ENCODE measurements around the gene TSKS. TPM values are rescaled to one million over a fixed set of nuclear protein-coding genes. Genes with fewer than 3 reads are reported as not detected.
A peak's percentile ranks its signal among the peaks of the same experiment; 100 is the strongest.

TSKS gene, protein sequence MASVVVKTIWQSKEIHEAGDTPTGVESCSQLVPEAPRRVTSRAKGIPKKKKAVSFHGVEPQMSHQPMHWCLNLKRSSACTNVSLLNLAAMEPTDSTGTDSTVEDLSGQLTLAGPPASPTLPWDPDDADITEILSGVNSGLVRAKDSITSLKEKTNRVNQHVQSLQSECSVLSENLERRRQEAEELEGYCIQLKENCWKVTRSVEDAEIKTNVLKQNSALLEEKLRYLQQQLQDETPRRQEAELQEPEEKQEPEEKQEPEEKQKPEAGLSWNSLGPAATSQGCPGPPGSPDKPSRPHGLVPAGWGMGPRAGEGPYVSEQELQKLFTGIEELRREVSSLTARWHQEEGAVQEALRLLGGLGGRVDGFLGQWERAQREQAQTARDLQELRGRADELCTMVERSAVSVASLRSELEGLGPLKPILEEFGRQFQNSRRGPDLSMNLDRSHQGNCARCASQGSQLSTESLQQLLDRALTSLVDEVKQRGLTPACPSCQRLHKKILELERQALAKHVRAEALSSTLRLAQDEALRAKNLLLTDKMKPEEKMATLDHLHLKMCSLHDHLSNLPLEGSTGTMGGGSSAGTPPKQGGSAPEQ
- total RNA-seq (ENCODE audit: low replicate concordance), result not detected in 2 replicates
- long read RNA-seq, result 0 reads

DNA sequence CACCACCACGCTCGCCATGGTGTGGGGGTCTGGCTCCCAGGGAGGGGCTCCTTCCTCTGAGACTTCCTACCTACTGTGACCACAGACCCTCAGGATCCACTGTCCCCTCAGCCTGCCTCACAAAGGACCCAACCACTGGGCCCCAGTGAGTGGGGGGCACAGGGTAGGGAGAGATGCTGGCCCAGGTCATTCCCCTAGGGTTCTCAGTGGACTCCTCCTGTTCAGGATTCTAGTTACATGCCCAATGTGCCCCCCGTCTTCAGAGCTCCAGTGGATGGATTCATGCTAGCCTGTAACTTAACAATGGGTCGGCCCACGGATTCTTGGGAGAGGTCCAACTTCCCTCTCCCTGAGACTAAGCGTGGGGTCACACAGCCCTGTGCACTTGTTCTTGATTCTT is at the start of gene TSKS:
Gene TSKS (minus strand): TSS at position 77 of the 400 bp plus-strand sequence. CDS start 59 bp downstream, at position 18.
- TF ChIP-seq, protein P1, sequence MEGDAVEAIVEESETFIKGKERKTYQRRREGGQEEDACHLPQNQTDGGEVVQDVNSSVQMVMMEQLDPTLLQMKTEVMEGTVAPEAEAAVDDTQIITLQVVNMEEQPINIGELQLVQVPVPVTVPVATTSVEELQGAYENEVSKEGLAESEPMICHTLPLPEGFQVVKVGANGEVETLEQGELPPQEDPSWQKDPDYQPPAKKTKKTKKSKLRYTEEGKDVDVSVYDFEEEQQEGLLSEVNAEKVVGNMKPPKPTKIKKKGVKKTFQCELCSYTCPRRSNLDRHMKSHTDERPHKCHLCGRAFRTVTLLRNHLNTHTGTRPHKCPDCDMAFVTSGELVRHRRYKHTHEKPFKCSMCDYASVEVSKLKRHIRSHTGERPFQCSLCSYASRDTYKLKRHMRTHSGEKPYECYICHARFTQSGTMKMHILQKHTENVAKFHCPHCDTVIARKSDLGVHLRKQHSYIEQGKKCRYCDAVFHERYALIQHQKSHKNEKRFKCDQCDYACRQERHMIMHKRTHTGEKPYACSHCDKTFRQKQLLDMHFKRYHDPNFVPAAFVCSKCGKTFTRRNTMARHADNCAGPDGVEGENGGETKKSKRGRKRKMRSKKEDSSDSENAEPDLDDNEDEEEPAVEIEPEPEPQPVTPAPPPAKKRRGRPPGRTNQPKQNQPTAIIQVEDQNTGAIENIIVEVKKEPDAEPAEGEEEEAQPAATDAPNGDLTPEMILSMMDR (conservative IDR thresholded peaks at IDR 0.05), result no peak
- H3K36me3 Mint-ChIP-seq, result no peaks in the 10 kb centered on the region
- peak within 1 kb of the TSS; percentile 57 for H3K27ac Mint-ChIP-seq
- peaks cover 18% of the 10 kb centered on the region for H3K4me1 Mint-ChIP-seq (ENCODE audit: unreplicated experiment)
- DNase-seq (ENCODE audit: extremely low spot score, unreplicated experiment), result no peak
- H3K9me3 Mint-ChIP-seq, result no peaks in the 10 kb centered on the region
- H3K4me3 Mint-ChIP-seq, result no peak within 1 kb of the TSS
- H3K27me3 Mint-ChIP-seq, result peaks cover 3% of the 10 kb centered on the region

GRCh38 chr19:49812452-49812996 is 49.4 kb upstream of the TSKS start:
- no peak for DNase-seq (ENCODE audit: extremely low spot score, unreplicated experiment)
- TF ChIP-seq, protein P1 (conservative IDR thresholded peaks at IDR 0.05), result no peak
- peaks cover 26% of the 10 kb centered on the region for H3K4me1 Mint-ChIP-seq (ENCODE audit: unreplicated experiment)
- peak overlapping the region; percentile 99 for H3K27ac Mint-ChIP-seq
- peaks cover 4% of the 10 kb centered on the region for H3K36me3 Mint-ChIP-seq
- no peaks in the 10 kb centered on the region for H3K27me3 Mint-ChIP-seq
- peak overlapping the region; percentile 99 for H3K4me3 Mint-ChIP-seq
- H3K9me3 Mint-ChIP-seq, result no peaks in the 10 kb centered on the region

DNA sequence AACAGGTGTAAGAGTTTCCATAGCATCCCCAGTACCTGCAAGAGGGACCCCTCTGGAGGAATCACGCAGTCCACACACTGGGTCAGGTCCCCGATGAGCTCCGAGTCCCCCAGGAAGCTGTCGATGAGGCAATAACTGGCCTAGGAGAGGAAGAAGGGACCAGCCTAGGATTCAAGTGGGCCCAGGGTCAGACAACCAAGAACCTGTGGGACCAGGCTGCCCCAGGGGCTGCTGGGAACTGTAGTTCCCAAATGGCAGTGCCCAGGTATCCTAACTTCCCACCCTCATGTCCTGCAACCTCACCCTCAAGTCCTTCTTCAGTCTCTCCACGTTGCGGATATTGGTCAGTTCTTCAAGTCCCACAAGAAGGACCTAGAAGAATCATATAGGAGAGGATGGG is 48.2 kb upstream of the TSKS start:
- DNase-seq (ENCODE audit: extremely low spot score, unreplicated experiment), result no peak
- TF ChIP-seq, protein P1 (conservative IDR thresholded peaks at IDR 0.05), result no peak
- Mint-ChIP-seq H3K9me3 (no peaks in the 10 kb centered on the region), H3K36me3 (peaks cover 6% of the 10 kb centered on the region), H3K4me3 (no peak overlapping the region), H3K27ac (no peak overlapping the region), H3K27me3 (no peaks in the 10 kb centered on the region), H3K4me1 (ENCODE audit: unreplicated experiment) (peaks cover 24% of the 10 kb centered on the region)

- no peaks in the 10 kb centered on the region for H3K27me3 Mint-ChIP-seq
- no peaks in the 10 kb centered on the region for H3K9me3 Mint-ChIP-seq
- peaks cover 27% of the 10 kb centered on the region for H3K4me1 Mint-ChIP-seq (ENCODE audit: unreplicated experiment)
- no peak for DNase-seq (ENCODE audit: extremely low spot score, unreplicated experiment)
- peak overlapping the region; percentile 92 for H3K4me3 Mint-ChIP-seq
- H3K27ac Mint-ChIP-seq, result peak overlapping the region; percentile 80
- peaks cover 9% of the 10 kb centered on the region for H3K36me3 Mint-ChIP-seq
- TF ChIP-seq, protein P1 (conservative IDR thresholded peaks at IDR 0.05), result no peak
These were observed 46.9 kb upstream of the TSKS start for GRCh38 chr19:49809941-49810389.

- TF ChIP-seq, protein P1 (conservative IDR thresholded peaks at IDR 0.05), result no peak
- peaks cover 24% of the 10 kb centered on the region for H3K4me1 Mint-ChIP-seq (ENCODE audit: unreplicated experiment)
- no peaks in the 10 kb centered on the region for H3K27me3 Mint-ChIP-seq
- no peaks in the 10 kb centered on the region for H3K9me3 Mint-ChIP-seq
- H3K4me3 Mint-ChIP-seq, result peak overlapping the region; percentile 92
- H3K36me3 Mint-ChIP-seq, result peaks cover 9% of the 10 kb centered on the region
- no peak for DNase-seq (ENCODE audit: extremely low spot score, unreplicated experiment)
- H3K27ac Mint-ChIP-seq, result peak overlapping the region; percentile 85
These were observed 46.2 kb upstream of the TSKS start for GRCh38 chr19:49809160-49809940.

All from type B pancreatic cell (in vitro differentiated cells).